ENCODE results near the gene C12orf43. TPM values are rescaled to one million over a fixed set of nuclear protein-coding genes. Genes with fewer than 3 reads are reported as not detected.

The C12orf43 gene
- total and polyA plus RNA-seq, 3 donors from 2014 or later: 14.3 to 16.5 (median 15.9) TPM

- intact Hi-C loops (cut with DNase I; ENCODE audit: low total_unique reads): no loop called here
- H3K36me3 ChIP-seq (ENCODE audit: low read depth, missing control alignments): peaks cover 4% of the 10 kb centered on the region
Observed at GRCh38 chr12:121001841-121002483, 14.3 kb downstream of the C12orf43 start.

GRCh38 chr12:121001060-121001459, 15.2 kb downstream of the C12orf43 start:
- WGBS, 2 donors: 84 to 90% methylated on average over 5 to 11 of the region's 11 CpGs
- no peak overlapping the region for H3K4me3 ChIP-seq
- H3K4me1 ChIP-seq: no peaks in the 10 kb centered on the region
- TF ChIP-seq CTCF (IDR thresholded peaks at IDR 0.05) (no peak), POLR2A (IDR thresholded peaks at IDR 0.05) (no peak)
- H3K36me3 ChIP-seq (ENCODE audit: low read depth, missing control alignments): peaks cover 4% of the 10 kb centered on the region
- DNase-seq: no peak
- H3K9me3 ChIP-seq: no peaks in the 10 kb centered on the region
- intact Hi-C loops (cut with DNase I; ENCODE audit: low total_unique reads): no loop called here
- no peaks in the 10 kb centered on the region for H3K27me3 ChIP-seq
- no peak overlapping the region for H3K27ac ChIP-seq

More at GRCh38 chr12:121001841-121002483, 14.3 kb downstream of the C12orf43 start:
- no peak for DNase-seq
- Histone ChIP-seq H3K27me3 (no peaks in the 10 kb centered on the region), H3K4me1 (no peaks in the 10 kb centered on the region), H3K27ac (no peak overlapping the region), H3K9me3 (no peaks in the 10 kb centered on the region), H3K4me3 (no peak overlapping the region)
- WGBS, 2 donors: 80 to 86% methylated on average over 8 to 16 of the region's 16 CpGs
- TF ChIP-seq POLR2A (IDR thresholded peaks at IDR 0.05): no peak
- no peak for TF ChIP-seq CTCF (IDR thresholded peaks at IDR 0.05)

- Histone ChIP-seq H3K9me3 (no peaks in the 10 kb centered on the region), H3K4me1 (no peaks in the 10 kb centered on the region), H3K27me3 (no peaks in the 10 kb centered on the region), H3K27ac (no peak overlapping the region), H3K4me3 (no peak overlapping the region), H3K36me3 (ENCODE audit: low read depth, missing control alignments) (peaks cover 4% of the 10 kb centered on the region)
- TF ChIP-seq CTCF (IDR thresholded peaks at IDR 0.05) (no peak), POLR2A (IDR thresholded peaks at IDR 0.05) (no peak)
- intact Hi-C loops (cut with DNase I; ENCODE audit: low total_unique reads): no loop called here
- WGBS, 2 donors: 78 to 86% methylated on average over 11 of the region's 11 CpGs
- DNase-seq: no peak
Observed at GRCh38 chr12:121000530-121000929, 15.8 kb downstream of the C12orf43 start.

- Histone ChIP-seq H3K4me3 (no peak overlapping the region), H3K9me3 (no peaks in the 10 kb centered on the region), H3K36me3 (ENCODE audit: low read depth, missing control alignments) (no peaks in the 10 kb centered on the region), H3K4me1 (no peaks in the 10 kb centered on the region), H3K27ac (no peak overlapping the region), H3K27me3 (no peaks in the 10 kb centered on the region)
- 51 to 61% methylated on average over 12 to 23 of the region's 23 CpGs for WGBS, 2 donors
- no peak for DNase-seq
- intact Hi-C loops (cut with DNase I; ENCODE audit: low total_unique reads): no loop called here
- TF ChIP-seq POLR2A (IDR thresholded peaks at IDR 0.05) (no peak), CTCF (IDR thresholded peaks at IDR 0.05) (no peak)
Observed at GRCh38 chr12:120999191-121000120, 16.8 kb downstream of the C12orf43 start.
